Stimulated activated CD8-positive, alpha-beta memory T cell treated with anti-CD3 and anti-CD28 coated beads, Interleukin-15, amount 100 ng/mL, for 24 hours (primary cell): Measurements from ENCODE around the gene ADGB.
"Not testable (repeated sequence)": the region's sequence is repeated elsewhere in the genome, so short reads cannot be mapped to it uniquely, and the experiment has no call there.

Experiments
- DNase-seq: peaks from one replicate; pipeline ENCODE4 v3.0.0-alpha.2; 2020; ENCODE audit warnings: low read depth

ADGB gene

DNA sequence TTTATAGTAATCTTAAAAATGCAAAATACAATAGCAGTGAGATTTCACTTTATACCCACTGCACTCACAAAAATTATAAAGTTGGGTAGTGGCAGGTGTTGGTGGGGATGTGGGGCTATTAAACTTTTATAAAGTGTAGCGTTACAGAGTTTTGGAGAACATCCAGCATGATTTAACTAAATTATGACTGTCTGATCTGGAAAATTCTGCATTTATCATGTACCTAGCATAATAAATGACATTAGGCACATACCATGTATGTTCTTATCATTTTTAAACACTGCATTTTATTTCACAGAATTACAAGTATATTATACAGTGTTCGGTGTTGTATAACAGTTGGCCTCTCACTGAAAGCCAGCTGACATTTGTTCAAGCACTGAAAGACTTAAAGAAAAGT is 169.9 kb downstream of the ADGB start:
- no peak for DNase-seq

DNA sequence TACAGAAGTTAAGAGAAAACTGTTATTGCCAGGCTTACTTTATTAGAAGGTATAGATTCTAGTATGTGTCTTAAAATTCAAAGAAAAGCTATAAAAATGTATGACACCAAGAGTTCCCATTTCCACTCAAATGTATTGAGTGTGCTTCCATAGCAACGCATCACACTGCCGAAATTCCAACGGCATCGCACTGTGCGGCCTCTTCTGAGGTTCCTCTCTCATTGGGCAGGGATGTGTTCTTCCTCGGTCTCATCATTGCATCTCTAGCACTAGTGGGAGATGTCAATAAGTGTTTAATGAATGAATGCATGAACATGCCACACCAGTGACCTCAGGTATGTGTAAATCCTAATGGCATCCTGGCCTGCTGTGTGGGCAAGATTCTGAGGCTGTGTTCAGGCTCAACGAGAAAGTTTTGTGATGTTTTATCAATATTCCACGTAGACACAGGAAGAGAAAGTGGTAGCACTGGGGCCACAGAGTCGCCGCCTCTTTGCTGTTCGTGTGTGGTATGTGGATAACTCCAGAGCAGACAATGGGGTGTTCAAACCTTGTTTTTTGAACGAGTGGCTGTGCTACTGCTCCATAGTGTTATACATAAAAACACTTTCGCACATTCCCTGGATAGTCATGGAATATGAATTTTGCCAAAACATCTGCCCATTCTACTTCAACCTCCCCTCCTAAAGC is 171.6 kb downstream of the ADGB start:
- no peak for DNase-seq

DNA sequence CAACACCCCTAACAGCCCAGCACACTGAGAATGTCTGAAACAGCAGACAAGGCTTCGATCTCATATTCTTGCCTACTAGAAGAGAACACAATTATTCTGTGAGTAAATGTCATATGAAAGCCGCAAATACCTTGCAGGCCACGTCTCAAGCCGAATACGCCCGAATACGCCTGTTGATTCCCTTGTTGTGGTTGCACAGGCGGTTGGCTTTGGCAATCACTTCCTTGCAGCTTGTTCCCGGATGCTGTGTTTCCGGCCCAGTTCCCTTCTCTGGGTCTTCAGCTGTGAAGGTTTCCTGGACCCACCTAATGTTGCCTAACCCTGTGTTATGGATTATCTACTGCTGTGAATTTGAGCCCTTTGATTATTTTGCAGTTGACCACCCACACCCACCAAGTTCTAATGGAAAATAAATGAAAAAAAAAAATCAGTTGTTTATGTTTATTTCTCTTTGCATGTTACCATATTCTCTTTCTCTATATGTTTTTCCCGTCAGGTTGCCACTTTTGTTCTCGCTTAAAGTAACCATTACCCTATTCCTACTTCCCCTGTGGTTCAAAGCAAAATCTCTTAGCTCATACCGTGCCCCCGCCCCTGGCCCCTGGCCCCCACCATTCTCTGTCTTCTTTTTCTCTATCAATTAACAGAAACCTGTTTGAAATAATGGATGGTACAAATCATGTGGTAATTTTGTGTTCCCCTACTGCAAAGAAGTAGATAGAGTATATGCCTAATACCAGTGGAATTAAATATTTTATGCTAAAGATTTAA is 172.4 kb downstream of the ADGB start:
- DNase-seq, result no peak

DNA sequence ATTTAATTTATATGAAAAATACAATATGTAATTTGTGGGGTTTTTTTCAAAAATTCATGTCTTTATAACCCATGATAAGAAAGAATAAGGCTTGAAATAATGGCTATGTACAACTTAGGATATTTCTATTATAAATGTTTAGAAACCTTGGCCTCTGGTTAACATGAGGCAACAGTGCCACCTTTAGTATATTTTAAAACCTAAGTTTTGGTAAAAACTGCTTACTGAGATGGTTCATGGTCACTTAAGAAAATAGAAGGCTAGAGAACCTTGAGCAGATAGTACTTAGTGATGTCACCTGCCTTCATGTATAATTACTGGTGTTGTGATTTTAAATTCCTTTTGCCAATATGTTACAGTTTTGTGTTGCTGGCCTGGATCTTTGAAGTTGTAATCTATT is 176.4 kb downstream of the ADGB start:
- no peak for DNase-seq

DNA sequence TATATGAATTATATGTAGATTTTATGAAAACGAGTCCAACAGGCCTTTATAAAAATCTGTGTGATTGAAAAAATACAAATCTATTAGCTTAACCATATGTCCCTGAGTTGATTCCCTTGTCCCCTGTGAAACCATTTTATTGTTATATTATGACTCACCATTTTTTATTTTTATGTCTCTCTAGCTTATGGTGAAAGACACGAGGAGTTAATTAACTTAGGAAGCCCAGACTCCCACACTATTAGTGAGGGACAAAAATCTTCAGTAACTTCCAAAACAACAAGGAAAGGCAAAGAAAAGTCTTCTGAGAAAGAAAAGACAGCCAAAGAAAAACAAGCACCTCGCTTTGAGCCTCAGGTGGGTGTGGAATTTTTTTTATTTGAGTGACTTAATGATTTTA is 183.1 kb downstream of the ADGB start:
- DNase-seq, result no peak

DNA sequence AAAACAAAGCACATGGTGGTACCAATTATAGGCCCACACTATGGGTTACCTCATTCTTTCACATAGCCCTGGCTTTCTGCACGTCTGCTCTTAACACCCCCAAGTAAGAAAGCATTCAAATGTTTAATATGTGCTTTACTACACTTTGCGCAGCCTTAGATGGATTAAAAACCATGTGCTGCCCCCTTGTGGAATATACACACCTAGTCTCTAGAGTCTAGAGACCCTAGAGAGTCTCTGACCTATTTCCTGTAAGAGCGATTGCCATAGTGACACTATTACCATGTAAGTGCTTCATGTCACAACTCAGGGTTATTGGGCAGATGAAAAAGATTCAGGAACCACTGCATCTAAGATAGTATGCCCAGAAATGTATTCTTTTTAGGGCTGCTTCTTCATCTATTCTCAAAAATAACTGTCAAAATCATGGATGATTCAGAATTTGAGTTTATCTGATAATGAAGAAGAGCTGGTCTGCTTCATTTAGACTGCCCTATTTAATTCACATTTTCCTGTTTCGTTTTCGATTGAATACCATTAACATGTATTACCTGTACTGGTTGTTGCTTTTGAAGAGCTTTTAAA is 186.3 kb downstream of the ADGB start:
- DNase-seq, result no peak

DNA sequence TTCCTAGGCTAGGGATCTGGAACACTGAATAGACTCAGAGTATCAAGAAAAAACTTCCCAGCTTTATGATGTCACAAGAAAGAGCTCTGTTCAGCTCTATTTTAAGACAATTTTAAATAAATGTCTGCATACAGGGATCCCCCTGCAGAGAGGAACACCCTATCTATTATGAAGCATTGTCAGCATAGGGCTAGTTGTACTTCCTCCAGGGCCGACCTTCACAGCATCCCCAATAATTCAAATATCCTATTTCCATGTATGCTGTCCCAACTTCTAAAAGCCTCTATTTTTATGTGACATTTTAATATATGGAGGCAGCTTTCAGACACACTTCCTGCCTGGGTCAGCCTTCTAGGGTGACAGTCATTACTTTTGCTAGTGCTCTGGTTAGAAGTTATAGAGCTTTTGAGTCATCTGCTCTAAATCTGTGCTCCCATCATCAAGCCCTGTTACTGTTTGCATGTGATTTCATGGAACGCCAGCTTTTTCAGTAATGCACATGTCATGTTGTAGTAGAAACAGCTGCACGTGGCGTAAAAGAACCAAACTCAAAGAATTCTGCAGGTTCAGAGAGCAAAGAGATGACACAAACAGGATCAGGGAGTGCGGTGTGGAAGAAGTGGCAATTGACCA is 189.2 kb downstream of the ADGB start:
- DNase-seq, result no peak

DNA sequence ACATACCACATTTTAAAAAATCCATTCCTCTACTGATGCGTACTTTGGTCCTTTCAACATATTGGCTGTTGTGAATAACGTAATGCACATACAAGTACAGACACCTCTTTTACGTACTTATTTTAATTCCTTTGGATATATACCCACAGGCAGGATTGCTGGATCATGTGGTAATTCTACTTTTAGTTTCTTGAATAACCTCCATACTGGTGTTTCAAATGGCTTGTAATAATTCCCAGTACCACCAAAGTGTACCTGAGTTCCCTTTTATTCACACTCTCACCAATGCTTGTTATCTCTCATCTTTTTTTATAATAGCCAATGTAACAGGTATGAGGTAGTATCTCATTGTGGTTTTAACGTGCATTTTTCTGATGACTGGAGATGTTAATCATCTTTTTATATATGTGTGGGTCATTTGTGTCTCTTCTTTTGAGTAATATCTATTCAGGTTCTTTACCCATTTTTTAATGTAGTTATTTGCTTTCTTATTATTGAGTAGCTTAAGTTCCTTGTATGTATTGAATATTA is 191.9 kb downstream of the ADGB start:
- DNase-seq, result no peak

DNA sequence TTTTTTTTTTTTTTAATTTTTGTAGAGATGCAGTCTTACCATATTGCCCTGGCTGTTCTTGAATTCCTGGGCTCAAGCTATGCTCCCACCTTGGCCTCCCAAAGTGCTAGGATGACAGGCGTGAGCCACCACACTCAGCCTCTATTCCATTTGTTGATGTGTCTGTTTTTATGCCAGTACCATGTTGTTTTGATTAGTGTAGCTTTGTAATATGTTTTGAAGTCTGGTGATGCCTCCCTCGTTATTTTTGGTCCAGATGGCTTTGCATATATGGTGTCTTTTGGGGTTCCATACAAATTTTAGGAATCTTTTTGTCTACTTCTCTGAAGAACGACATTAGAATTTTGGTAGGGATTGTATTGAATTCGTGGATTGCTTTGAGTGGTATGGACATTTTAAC is 193.2 kb downstream of the ADGB start:
- DNase-seq, result no peak

DNA sequence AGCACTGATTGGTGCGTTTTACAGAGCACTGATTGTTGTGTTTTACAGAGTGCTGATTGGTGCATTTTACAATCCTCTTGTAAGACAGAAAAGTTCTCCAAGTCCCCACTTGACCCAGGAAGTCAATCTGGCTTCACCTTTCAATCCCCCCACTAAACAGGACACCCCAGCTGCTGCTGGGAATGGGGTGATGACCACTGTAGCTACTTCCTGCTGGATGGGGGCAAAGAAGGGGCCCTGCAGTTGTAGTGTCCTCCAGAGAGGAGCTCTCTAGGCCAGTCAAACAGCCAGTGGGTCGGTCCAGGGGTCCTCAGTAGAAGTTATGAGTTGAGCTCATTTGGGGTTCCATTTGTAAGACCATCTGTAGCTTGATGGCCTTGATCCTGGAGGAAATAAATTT is 194.4 kb downstream of the ADGB start:
- DNase-seq, result not testable (repeated sequence)

DNA sequence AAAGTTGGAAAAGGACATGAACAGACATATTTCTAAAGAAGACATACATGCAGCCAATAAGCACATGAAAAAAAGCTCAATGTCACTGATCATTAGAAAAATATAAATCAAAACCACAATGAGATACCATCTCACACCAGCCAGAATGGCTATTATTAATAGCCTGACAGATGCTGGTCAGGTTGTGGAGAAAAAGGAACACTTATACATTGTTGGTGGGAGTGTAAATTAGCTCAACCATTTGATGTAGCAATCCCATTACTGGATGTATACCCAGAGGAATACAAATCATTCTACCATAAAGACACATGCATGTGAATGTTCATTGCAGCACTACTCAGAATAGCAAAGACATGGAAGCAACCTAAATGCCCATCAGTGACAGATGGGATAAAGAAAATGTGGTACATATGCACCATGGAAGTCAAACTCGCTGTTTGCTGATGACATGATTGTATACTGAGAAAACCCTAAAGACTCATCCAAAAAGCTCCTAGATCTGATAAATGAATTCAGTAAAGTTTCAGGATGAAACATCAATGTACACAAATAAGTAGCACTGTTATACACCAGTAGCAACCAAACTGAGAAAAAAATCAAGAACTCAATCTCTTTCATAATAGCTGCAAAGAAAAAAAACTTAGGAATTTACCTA is 196.8 kb downstream of the ADGB start:
- DNase-seq, result no peak

DNA sequence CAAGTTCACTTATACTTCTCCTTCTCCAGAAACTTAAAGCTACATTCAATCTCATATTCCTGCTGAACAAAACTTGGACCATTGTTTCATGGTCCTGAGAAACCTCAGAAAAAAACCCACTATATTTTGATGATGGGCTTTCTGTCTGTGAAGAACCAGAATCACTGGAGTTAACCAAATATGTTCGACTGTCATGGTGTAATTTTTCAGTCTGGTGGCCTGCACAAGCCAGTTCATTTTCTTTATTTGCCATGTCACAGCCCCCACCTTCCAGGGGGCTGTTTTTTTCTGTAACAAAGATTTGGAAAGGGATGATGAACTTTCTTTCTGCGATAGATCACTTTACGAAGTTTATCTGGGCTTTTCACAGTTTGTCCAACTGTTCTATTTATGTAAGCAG is 204.4 kb downstream of the ADGB start:
- DNase-seq, result not testable (repeated sequence)

DNA sequence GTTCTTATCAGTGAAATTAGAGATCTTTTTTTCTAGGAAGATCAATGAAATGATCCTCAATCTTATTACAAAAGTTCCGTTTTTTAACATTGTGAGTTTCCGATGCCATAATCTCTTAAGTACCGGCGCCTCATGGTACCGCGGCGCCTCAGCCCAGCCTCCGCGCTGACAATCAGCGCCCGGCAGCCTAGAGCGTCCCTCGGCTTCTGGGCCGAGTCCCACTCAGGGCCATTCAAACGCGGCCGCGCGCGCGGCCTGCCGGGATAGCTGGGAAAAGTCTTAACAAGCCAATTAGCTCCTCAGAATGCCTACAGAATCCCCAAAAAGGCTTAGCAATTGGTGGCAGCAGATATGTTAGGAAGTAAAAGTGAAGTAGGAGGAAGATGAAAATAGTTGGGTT is 204.8 kb downstream of the ADGB start:
- no peak for DNase-seq

DNA sequence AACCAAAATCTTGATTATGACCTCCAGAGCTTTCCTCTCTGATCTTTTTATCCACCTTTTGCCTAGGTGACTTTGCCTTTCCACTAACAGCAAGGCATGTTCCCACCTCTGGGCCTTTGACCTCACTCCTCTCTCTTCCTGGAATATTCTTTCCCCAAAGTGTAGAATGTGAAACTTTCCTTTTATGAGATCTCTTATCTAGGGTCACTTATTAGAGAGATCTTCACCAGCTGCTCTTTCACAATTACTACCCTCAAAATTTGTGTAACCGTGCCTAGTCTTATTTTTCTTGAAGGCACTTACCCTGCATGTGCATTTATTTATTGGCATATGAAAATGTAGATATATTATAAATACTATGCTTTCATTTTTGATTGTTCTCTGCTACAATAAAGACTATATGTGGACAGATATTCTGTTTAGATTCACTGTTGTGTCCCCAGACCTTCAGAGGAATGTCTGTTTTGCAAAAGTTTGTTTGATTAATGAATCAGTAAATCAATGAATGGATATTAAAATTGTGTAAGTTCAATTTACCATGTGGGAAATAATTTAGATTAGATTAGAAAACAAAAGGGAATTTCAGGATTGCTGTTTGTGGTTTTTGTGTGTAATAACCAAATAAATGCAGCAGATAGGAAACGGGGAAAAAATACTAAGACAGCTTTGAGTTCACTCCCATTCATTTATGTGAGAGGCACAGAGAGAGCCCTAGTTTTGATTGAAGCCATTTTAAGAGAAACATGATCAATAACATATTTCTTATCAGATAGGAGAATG is 207.0 kb downstream of the ADGB start:
- DNase-seq, result no peak

DNA sequence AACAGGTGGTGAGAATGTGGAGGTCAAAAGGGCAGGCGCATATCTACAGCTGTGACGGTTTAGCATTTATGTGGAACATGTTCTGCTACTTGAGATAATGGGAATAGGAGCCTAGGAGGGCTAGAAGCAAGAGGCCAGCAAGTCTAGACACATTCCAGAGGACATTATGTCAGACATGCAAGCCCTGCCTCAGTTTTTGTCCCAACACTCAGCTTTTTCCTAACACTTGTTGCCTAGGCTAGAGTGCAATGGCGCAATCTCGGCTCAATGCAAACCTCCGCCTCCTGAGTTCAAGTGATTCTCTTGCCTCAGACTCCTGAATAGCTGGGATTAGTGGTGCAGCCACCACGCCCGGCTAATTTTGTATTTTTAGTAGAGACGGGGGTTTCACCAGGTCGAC is 210.2 kb downstream of the ADGB start:
- not testable (repeated sequence) for DNase-seq

DNA sequence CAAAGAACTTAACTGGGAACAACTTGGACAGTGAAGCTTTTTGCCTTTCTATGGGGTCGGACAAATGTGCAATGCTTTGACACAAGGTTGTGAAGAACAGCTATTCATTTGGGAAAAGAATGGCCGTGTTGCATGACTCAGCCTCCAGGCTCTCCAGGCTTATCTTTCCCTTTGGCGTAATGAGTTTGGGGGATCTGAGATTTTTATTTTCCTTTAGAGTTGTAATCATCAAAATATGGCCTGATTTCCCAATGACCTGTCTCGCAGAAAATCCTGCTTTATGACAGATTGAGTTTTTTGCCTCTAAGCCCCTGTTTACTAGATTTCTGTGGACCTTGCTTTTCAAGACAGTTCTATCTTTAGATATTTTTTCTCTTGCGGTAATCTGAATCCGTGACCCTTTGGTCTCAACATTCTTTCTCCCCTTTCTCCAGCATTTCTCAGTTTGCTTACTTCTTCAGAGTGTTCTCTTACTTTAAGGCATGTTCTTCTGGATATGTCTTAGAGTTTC is 214.1 kb downstream of the ADGB start:
- not testable (repeated sequence) for DNase-seq

DNA sequence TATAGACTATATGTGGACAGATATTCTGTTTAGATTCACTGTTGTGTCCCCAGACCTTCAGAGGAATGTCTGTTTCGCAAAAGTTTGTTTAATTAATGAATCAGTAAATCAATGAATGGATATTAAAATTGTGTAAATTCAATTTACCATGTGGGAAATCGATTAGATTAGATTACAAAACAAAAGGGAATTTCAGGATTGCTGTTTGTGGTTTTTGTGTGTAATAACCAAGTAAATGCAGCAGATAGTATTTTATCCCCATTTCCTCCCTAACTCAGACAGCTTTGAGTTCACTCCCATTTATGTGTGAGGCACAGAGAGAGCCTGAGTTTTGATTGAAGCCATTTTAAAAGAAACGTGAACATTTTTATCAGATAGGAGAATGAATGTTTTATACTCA is 214.8 kb downstream of the ADGB start:
- no peak for DNase-seq

DNA sequence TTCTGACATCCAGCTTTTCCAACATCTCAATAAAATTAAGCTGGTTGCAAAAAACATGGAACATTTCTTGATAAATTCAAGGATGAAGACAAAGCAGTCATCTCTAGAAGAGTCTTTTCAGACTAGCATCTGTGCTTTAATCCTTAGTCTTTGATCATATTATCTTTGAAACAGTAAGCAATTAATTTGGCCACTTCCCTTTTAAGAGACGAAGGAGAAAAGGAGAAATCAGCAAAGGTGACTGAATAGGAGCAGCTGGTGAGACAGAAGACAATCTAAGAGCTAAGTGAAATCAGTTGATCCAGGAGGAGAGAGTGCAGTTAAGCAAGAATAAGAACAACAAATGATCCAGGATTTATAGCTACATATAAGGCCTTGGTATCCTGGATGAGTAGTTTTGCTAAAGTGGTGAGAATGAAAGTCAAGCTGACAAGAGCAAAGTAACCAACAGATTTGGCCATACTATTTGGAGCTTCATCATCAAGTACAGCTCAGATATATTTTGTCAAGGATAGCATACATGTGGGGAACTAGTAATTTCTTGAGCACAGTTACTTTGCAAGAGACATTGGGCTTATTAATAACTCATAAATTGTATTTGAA is 215.5 kb downstream of the ADGB start:
- DNase-seq, result no peak

DNA sequence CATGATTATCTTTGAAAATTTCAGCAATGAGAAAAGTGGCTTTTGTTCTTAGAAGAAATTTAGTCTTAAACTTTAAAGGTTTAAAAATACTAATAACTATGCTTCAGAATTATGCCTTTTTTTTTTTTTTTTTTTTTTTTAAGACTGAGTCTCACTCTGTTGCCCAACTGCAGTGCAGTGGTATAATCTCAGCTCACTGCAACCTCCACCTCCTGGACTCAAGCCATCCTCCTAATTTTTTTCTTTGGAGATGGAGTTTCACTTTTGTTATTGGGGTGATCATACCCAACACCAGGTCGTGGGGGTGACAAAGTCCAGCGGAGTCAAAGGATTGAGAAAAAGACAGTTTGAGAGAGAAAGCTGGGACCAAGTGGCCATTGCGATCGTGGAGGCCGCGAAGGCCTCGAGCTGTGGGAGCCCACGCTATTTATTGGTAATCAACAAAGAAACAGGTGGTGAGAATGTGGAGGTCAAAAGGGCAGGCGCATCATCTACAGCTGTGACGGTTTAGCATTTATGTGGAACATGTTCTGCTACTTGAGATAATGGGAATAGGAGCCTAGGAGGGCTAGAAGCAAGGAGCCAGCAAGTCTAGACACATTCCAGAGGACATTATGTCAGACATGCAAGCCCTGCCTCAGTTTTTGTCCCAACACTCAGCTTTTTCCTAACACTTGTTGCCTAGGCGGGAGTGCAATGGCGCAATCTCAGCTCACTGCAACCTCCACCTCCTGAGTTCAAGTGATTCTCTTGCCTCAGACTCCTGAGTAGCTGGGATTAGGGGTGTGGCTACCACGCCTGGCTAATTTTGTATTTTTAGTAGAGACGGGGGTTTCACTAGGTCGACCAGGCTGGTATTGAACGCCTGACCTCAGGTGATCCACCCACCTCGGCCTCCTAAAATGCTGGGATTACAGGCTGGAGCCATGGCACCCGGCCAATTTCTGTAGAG is 217.0 kb downstream of the ADGB start:
- not testable (repeated sequence) for DNase-seq
